ENCODE data around the gene ETV3.
A peak's percentile ranks its signal among the peaks of the same experiment; 100 is the strongest.
"Not testable (repeated sequence)": the region's sequence is repeated elsewhere in the genome, so short reads cannot be mapped to it uniquely, and the experiment has no call there.

Gene ETV3

DNA sequence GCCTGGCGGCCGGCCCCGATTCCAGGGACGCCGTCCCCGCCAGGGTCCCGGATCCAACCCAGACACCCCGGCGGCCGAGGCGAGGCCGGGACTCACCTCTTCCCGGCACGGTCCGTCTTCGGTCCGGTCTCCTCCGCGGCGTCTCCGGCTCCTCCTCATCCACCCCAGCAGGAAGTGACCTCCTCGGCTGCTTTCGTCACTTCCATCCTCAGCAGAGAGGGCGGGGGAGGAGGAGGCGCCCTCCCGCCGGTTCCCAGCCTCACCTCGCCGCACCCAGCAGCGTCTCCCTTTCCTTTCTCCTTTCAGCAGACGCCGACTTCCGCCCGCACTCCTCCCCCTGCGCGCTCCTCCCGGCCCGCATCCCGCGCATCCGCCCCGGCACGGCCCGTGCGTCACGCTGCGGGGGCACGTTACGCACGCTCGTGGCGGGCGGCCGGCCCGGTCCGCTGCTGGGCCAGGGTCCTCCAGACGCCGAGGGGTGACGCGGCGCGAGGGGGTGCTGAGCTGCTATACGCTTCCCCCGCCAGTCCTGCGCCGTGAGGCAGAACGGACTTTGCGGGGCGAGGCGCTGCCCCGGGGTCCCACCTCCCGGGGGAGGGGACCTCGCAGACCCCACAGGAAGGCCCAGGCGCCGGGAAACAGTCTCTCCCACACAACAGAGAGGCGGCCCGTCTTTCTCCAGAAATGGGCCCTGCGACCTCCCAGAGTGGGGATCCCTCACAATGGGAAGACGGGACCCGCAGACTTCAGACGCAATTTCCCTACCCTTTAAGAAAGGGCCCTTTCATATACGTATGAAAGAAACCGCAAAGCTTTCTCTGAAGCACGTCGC lies at the start of gene ETV3:
TSS of gene ETV3 (minus strand) at position 176 of the 832 bp plus-strand sequence. CDS start 2,043 bp downstream, outside the sequence.
- DNase-seq, result peak; percentile 91

- DNase-seq, result no peak
These were observed 48.2 kb upstream of the ETV3 start for GRCh38 chr1:157186281-157186992.

DNA sequence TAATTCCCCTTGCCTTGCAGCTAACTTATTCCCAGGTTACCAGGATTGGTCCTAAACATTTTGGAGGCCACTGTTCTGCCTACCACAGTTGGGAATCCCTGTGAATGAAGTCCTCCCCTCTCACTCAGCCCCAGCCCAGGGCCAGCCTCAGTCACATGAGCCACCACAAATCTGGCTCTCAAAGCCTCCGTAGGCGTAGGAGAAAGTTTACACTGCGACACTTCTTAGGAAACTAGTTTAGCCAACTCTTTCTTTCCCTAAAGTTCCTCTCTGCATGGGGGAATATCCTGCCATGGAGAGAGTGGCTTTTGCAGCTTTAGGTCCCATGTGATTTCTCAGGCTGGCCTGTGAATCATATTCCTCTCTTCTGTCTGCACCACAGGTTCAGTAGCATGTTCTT lies 45.7 kb upstream of the ETV3 start:
- DNase-seq, result no peak

GRCh38 chr1:157182371-157182770 lies 44.2 kb upstream of the ETV3 start:
- DNase-seq, result not testable (repeated sequence)

- no peak for DNase-seq
These were observed 43.6 kb upstream of the ETV3 start for GRCh38 chr1:157181790-157182189.

DNA sequence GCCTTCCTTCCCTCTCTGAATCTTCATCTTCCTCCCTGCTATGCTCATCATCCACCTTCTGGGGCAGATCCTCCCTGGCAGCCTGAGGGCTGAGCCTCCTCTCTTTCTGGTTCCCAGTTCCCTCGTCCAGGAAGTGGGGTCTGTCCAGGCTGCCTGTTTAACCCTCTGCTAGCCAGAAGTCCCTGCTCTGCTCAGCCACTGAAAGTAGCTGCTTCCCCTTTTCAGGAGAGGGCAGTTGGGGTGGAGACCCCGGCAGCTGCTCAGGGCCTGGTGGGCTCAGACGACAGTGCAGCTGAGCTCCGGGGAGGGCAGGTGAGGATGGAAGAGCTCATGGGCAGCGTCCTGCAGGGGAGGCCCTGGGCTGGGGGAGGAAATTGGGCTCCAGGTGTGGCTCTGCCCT lies 43.1 kb upstream of the ETV3 start:
- DNase-seq, result no peak

GRCh38 chr1:157178490-157178889 lies 40.3 kb upstream of the ETV3 start:
- no peak for DNase-seq

GRCh38 chr1:157177733-157178394 lies 39.7 kb upstream of the ETV3 start:
- no peak for DNase-seq

DNA sequence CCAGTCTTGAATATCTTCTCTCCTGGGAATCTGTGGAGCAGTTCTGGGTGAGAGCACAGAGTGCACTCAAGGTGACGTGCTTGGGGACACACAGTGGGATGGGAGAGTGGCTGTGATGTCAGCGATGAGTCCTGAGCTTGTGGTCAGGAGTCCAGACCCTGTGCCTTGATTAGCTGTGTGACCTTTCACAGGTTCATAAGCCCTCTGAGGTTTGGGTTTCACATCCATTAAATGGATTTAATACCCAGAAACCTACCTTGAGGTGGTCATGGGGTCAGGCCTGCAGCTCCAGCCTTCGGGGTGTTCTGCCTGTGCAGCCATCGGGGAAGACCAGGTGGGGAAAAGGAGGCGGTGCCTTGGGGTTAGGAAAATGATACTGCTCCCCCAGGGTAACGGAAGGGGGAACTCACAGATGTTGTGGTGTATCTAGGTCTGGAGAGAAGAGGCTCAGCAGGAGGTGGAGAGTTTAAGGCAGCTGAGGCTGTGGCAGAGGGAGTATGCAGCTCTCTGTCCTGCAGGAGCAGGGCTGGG lies 38.5 kb upstream of the ETV3 start:
- DNase-seq, result no peak

DNA sequence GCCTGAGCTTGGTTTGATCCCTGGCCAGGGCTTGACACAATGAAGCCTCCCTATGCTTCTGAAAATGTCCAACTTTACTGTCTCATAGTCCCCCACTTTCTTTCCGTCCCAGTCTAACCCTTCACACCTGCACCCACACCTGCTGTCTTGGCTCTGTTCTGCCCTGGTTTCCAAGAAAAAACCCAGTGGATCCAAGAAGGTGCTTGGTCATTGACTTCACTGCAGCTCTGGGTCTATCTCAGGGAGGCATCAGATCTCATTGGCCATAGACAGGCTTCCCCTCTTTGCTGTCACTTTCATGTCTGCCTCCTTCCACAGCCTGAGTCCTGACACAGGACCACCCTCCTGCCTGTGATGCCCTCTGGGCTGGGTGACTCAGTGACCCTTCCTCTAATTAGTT lies 37.8 kb upstream of the ETV3 start:
- no peak for DNase-seq

GRCh38 chr1:157173900-157174410 lies 35.8 kb upstream of the ETV3 start:
- DNase-seq, result no peak

DNA sequence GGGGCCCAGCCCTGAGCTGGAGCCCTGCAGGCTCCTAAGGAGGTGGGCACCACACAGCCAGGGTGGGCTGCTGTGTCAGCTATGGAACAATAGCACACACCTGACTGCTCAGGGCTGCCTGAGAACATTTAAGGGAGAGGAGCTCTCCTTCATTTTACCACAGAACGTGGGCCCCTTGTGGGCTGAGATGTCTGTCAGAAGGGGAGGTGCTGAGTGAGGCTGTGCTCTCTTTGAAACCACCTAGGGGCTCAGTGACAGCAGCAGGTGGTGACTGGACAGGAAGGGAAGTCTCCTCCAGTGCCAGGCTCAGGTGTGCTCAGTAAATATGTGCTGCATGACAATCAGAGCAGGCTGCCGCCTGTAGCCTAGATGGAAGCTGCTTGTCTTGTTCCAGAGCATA lies 35.0 kb upstream of the ETV3 start:
- DNase-seq, result not testable (repeated sequence)

- DNase-seq, result not testable (repeated sequence)
These were observed 34.4 kb upstream of the ETV3 start for GRCh38 chr1:157172591-157172990.

GRCh38 chr1:157171903-157172503 lies 33.8 kb upstream of the ETV3 start:
- not testable (repeated sequence) for DNase-seq

GRCh38 chr1:157170677-157171515 lies 32.7 kb upstream of the ETV3 start:
- DNase-seq, result peak; percentile 79

GRCh38 chr1:157168015-157168414 lies 29.8 kb upstream of the ETV3 start:
- DNase-seq, result no peak

DNA sequence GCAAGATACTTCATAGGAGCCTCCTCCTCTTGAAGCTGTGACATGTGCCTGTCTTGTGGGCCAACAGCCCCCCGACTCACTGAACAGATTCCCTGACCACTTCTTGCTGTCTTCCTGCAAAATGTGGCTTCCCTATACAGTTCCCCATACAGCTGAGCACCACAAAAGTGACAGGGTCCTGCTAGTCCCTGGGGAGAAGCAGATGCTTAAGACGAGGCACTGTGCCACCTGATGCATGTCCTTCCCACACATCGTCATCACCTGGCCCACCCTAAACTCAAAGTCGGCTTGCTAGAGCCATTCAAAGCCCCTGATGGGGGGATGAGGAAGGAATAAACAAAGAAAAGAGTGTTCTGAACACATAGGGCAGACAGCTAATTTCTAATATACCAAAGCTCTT lies 29.2 kb upstream of the ETV3 start:
- DNase-seq, result no peak

DNA sequence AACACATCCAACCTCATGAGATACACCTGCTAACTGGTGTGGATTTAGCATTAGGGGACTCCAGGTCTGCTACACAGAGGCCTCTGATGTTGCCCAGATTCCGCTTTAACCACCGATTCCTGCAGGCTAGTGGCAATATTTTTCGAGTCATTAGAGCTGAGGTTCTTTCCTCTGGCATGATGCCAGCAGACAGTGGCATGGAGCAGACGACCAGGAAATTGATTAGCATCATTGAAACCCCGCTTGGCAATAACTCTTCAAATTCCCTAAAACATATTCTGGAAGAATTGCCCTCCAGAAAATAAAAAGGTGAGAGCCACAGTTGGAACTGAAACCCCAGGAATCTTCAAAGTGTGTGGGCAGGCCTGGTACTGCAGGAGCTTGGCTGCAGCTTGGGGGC lies 28.4 kb upstream of the ETV3 start:
- DNase-seq, result no peak

- peak; percentile 92 for DNase-seq
These were observed 25.3 kb upstream of the ETV3 start for GRCh38 chr1:157163273-157164127.

DNA sequence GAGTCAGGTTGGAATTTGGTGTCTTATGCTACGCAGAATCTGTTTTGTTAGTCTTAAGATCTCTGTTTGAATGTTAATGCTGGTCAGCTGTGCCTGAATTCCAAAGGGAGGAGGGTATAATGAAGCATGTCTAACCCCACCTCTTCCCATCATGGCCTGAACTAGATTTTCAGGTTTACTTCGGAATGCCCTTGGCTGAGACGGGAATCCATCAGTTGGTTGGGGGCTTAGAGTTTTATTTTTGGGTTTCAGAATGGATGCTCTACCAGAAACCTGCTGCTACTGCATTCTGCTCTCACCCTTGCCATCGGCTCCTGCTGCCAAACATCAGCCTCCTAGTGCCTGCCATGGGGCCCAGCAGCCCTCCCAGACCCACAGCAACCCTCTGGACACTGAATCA lies 24.1 kb upstream of the ETV3 start:
- DNase-seq, result no peak

- DNase-seq, result no peak
These were observed 23.7 kb upstream of the ETV3 start for GRCh38 chr1:157161901-157162300.

Measured in activated CD8-positive, alpha-beta memory T cell treated with anti-CD3 and anti-CD28 coated beads, Interleukin-2, amount 50 U/mL, for 48 hours (primary cell).